Endothelial cell of umbilical vein (primary cell): ENCODE results near the gene TBC1D24. TPM values are rescaled to one million over a fixed set of nuclear protein-coding genes. Genes with fewer than 3 reads are reported as not detected.

Experiments used
- BruUV-seq: library from RNA; stranded (reverse); fragments of 400-500 nt; replicated peaks from 2 replicates; lab custom pipeline; 2021; lab: Mats Ljungman, UMichigan
- CTCF ChIA-PET: fragments of 300-600, 350-600 bp; sonication (Branson Sonifier 250); formaldehyde crosslinking; loops from one replicate; lab custom pipeline; 2021; ENCODE audit warnings: antibody characterized with exemption, inconsistent platforms; lab: Charles Lee
- POLR2A ChIA-PET: fragments of 300-600, 350-600 bp; sonication (Branson Sonifier 250); formaldehyde crosslinking; loops from one replicate; lab custom pipeline; 2021; ENCODE audit warnings: antibody characterized with exemption, inconsistent platforms; lab: Charles Lee
- DNase-seq: peaks from one replicate; pipeline ENCODE4 v3.0.0-alpha.2; 2011; ENCODE audit warnings: low read depth, low spot score
- FAIRE-seq: peaks from 2 replicates; lab custom pipeline; 2011; peaks lifted over from hg19 to GRCh38; lab: Jason Lieb, UNC
- H2AFZ ChIP-seq: 2 replicates; pipeline ENCODE4 v1.6.0; 2012; ENCODE audit warnings: low read depth, low read length, control low read depth, inconsistent platforms
- H3K27ac ChIP-seq: 2 replicates; pipeline ENCODE4 v1.5.1; 2011; ENCODE audit warnings: low read depth, mild to moderate bottlenecking, control low read depth, low read length, moderate library complexity; ENCODE audit not compliant: insufficient read depth
- H3K27me3 ChIP-seq, 2 experiments: 2 replicates each; pipeline versions ENCODE4 v1.6.0 to v1.6.1; 2011; ENCODE audit warnings: low read length in 2 of 2, mixed read lengths in 1 of 2; ENCODE audit not compliant: control insufficient read depth in 2 of 2, insufficient read depth in 2 of 2
- H3K36me3 ChIP-seq, 2 experiments: 2 replicates in 1 of 2; 3 replicates in 1 of 2; pipeline ENCODE4 v1.5.1; 2011; ENCODE audit warnings: low read length in 2 of 2, mild to moderate bottlenecking in 1 of 2, moderate library complexity in 1 of 2; ENCODE audit not compliant: control insufficient read depth in 2 of 2, insufficient read depth in 2 of 2; ENCODE audit errors: extremely low read depth in 1 of 2
- H3K4me1 ChIP-seq: 3 replicates; pipeline ENCODE4 v1.5.1; 2011; ENCODE audit warnings: mild to moderate bottlenecking, low read length; ENCODE audit not compliant: control insufficient read depth, insufficient read depth; ENCODE audit errors: extremely low read depth
- H3K4me2 ChIP-seq: 2 replicates; pipeline ENCODE4 v1.6.1; 2011; ENCODE audit warnings: low read length, control low read depth, mixed read lengths; ENCODE audit not compliant: insufficient read depth
- H3K4me3 ChIP-seq, 3 experiments: fragments of 200-600 bp in 1 of 3; sonication (generic), shearing (Covaris generic) in 1 of 3; replicated peaks in 1 of 3; 2 replicates each; pipeline ENCODE4 v1.5.1; 2011 to 2016; ENCODE audit warnings: control low read depth in 3 of 3, low read length in 3 of 3, mild to moderate bottlenecking in 2 of 3, inconsistent platforms in 1 of 3, low read depth in 1 of 3, moderate library complexity in 1 of 3; ENCODE audit not compliant: insufficient read depth in 1 of 3
- H3K79me2 ChIP-seq: 2 replicates; pipeline ENCODE4 v1.6.0; 2012; ENCODE audit warnings: low read length, inconsistent platforms; ENCODE audit not compliant: control insufficient read depth, insufficient read depth
- H3K9ac ChIP-seq: replicated peaks from 2 replicates; pipeline ENCODE3; 2011; ENCODE audit warnings: low read length, control low read depth; ENCODE audit not compliant: insufficient read depth; ENCODE audit errors: extremely low read depth
- H3K9me1 ChIP-seq: replicated peaks from 3 replicates; pipeline ENCODE4 v1.6.0; 2011; ENCODE audit warnings: mild to moderate bottlenecking, low read length; ENCODE audit not compliant: control insufficient read depth, insufficient read depth; ENCODE audit errors: extremely low read depth
- H3K9me3 ChIP-seq: replicated peaks from 2 replicates; pipeline ENCODE4 v1.5.1; 2012; ENCODE audit warnings: low read length, inconsistent platforms; ENCODE audit not compliant: control insufficient read depth, insufficient read depth
- H4K20me1 ChIP-seq: replicated peaks from 2 replicates; pipeline ENCODE3; 2011; ENCODE audit warnings: mild to moderate bottlenecking, low read length; ENCODE audit not compliant: control insufficient read depth, insufficient read depth; ENCODE audit errors: extremely low read depth
- CTCF ChIP-seq, 2 donors: IDR thresholded peaks; 1 replicate in 1 of 2; 2 replicates in 1 of 2; pipeline ENCODE4 v1.5.1; 2011; ENCODE audit warnings: low read length in 2 of 2, mild to moderate bottlenecking in 2 of 2, moderate library complexity in 2 of 2, control low read depth in 1 of 2, inconsistent platforms in 1 of 2, low read depth in 1 of 2; ENCODE audit not compliant: insufficient read depth in 1 of 2; ENCODE audit errors: extremely low read depth in 1 of 2
- EZH2 ChIP-seq: IDR thresholded peaks from 2 replicates; pipeline ENCODE4 v1.6.1; 2012; ENCODE audit warnings: borderline replicate concordance, low read depth, mild to moderate bottlenecking, moderate library complexity, low read length, inconsistent platforms; ENCODE audit not compliant: severe bottlenecking
- FOS ChIP-seq: IDR thresholded peaks from 2 replicates; pipeline ENCODE4 v1.6.1; 2011; ENCODE audit warnings: mild to moderate bottlenecking, low read length, moderate library complexity, borderline replicate concordance; ENCODE audit not compliant: insufficient read depth
- GATA2 ChIP-seq: IDR thresholded peaks from 2 replicates; pipeline ENCODE4 v1.7.0; 2011; ENCODE audit warnings: low read depth, mild to moderate bottlenecking, moderate library complexity, mixed read lengths, low read length; ENCODE audit not compliant: insufficient read length, insufficient read depth
- JUN ChIP-seq: IDR thresholded peaks from 2 replicates; pipeline ENCODE4 v1.6.1; 2011; ENCODE audit warnings: borderline replicate concordance, low read depth; ENCODE audit not compliant: insufficient read length, insufficient read depth
- MAX ChIP-seq: IDR thresholded peaks from 2 replicates; pipeline ENCODE4 v1.6.1; 2011; ENCODE audit not compliant: insufficient read depth, insufficient read length
- MYC ChIP-seq: IDR thresholded peaks from one replicate; pipeline ENCODE4 v1.6.1; 2011; ENCODE audit warnings: mild to moderate bottlenecking, low read depth, low read length
- POLR2A ChIP-seq: IDR thresholded peaks from 2 replicates; pipeline ENCODE4 v1.6.1; 2012; ENCODE audit warnings: low read depth, mild to moderate bottlenecking, control low read depth, low read length
- POLR2AphosphoS5 ChIP-seq: IDR thresholded peaks from 2 replicates; pipeline ENCODE4 v1.6.1; 2012; ENCODE audit warnings: low read depth, mild to moderate bottlenecking, control low read depth, low read length, moderate library complexity; ENCODE audit not compliant: insufficient read depth
- dilution Hi-C: fragments of 300-500 bp; cut with MboI; formaldehyde crosslinking; loops from one replicate; pipeline ENCODE4 v1.15.0; 2019; ENCODE audit warnings: low sequenced_read_pairs; ENCODE audit not compliant: extremely low pct_ligation_motif_present
- intact Hi-C: fragments of 100-400 bp; cut with micrococcal nuclease; formaldehyde crosslinking; loops from one replicate; pipeline ENCODE4 v1.10.0; 2022
- polyA plus RNA-seq, 4 experiments: library from polyadenylated mRNA; depleted of rRNA in 3 of 4; stranded (reverse) in 3 of 4; unstranded in 1 of 4; fragments of >200 nt; gene quantifications; 2 replicates each; pipeline versions ENCODE4 v1.2.1 to v1.2.3, GENCODE V29; 2011 to 2012; ENCODE audit warnings: missing spikeins in 1 of 4
- total RNA-seq: library from RNA; stranded (reverse); gene quantifications from 2 replicates; pipeline ENCODE4 v1.2.3, GENCODE V29; 2021

The TBC1D24 gene
- total and polyA plus RNA-seq, 2 donors (not counting 3 experiments of a cell fraction or from before 2014, with no cell fraction given) = 8.1 to 22.8 TPM

GRCh38 chr16:2457267-2457666 lies 17.7 kb upstream of the TBC1D24 start:
- H3K4me1 ChIP-seq = peaks cover 10% of the 10 kb centered on the region
- dilution Hi-C loops = no loop called here
- no peak overlapping the region for H3K4me3 ChIP-seq
- no peaks in the 10 kb centered on the region for H3K79me2 ChIP-seq
- DNase-seq (no peak), FAIRE-seq (no peak)
- ChIA-PET CTCF (interaction anchor here (1.6 kb wide), 1 partner anchor 16 kb away, joined by 4 read pairs; no protein-coding TSS in a partner anchor), POLR2A (no interaction called here)
- H3K9ac ChIP-seq = no peak overlapping the region
- BruUV-seq = no TSS peak
- TF ChIP-seq FOS = no peak
- TF ChIP-seq GATA2 = no peak
- no peak for TF ChIP-seq MYC
- no peak for TF ChIP-seq JUN
- no peak for TF ChIP-seq MAX
- TF ChIP-seq CTCF (IDR thresholded peaks at IDR 0.05; ENCODE audit: extremely low read depth in 1 of 2, insufficient read depth in 1 of 2, low read depth in 1 of 2, low read length in 2 of 2) = no peak
- TF ChIP-seq POLR2A = no peak
- no peak for TF ChIP-seq EZH2
- no peak for TF ChIP-seq POLR2AphosphoS5
- no peaks in the 10 kb centered on the region for H3K9me3 ChIP-seq
- H3K9me1 ChIP-seq = no peaks in the 10 kb centered on the region
- no peaks in the 10 kb centered on the region for H3K27me3 ChIP-seq
- H3K4me2 ChIP-seq = no peak overlapping the region
- H3K27ac ChIP-seq = no peak overlapping the region
- H4K20me1 ChIP-seq = no peaks in the 10 kb centered on the region
- intact Hi-C loops = no loop called here
- no peak overlapping the region for H2AFZ ChIP-seq
- peaks cover 18 to 21% of the 10 kb centered on the region in 2 experiments for H3K36me3 ChIP-seq
